H1 (cell line): Measurements from ENCODE around the gene OR52M1. TPM values are rescaled to one million over a fixed set of nuclear protein-coding genes. Genes with fewer than 3 reads are reported as not detected.

ENCODE experiments used
- CTCF ChIA-PET: fragments of 300-600 bp; sonication (Branson Sonifier 250); formaldehyde crosslinking; loops from one replicate; lab custom pipeline; 2021; ENCODE audit not compliant: partially characterized antibody; lab: Charles Lee
- POLR2A ChIA-PET: fragments of 300-600 bp; sonication (Branson Sonifier 250); formaldehyde crosslinking; loops from one replicate; lab custom pipeline; 2021; ENCODE audit warnings: inconsistent platforms; ENCODE audit not compliant: partially characterized antibody; lab: Charles Lee
- DNase-seq, 2 experiments: peaks; one replicate each; pipeline versions ENCODE4 v3.0.0 to v3.0.0-alpha.2; 2010 to 2022; ENCODE audit warnings: low spot score in 2 of 2, low read depth in 1 of 2, mixed read lengths in 1 of 2
- FAIRE-seq: peaks from 2 replicates; lab custom pipeline; 2011; peaks lifted over from hg19 to GRCh38; lab: Jason Lieb, UNC
- H2AFZ ChIP-seq: 2 replicates; pipeline ENCODE4 v1.8.1; 2012; ENCODE audit warnings: low read length, inconsistent platforms
- H2AK5ac ChIP-seq: 2 replicates; pipeline ENCODE4 v1.6.1; 2013; ENCODE audit warnings: low read depth, low read length
- H2BK120ac ChIP-seq: replicated peaks from 2 replicates; pipeline ENCODE3; 2013; ENCODE audit warnings: low read depth, low read length, inconsistent platforms
- H2BK12ac ChIP-seq: 2 replicates; pipeline ENCODE4 v1.6.1; 2013; ENCODE audit warnings: low read depth, low read length
- H2BK15ac ChIP-seq: 2 replicates; pipeline ENCODE4 v1.6.1; 2013; ENCODE audit warnings: low read length
- H2BK20ac ChIP-seq: 2 replicates; pipeline ENCODE4 v1.6.1; 2013; ENCODE audit warnings: low read length
- H2BK5ac ChIP-seq: 2 replicates; pipeline ENCODE4 v1.6.1; 2013; ENCODE audit warnings: low read depth, low read length
- H3K14ac ChIP-seq: 2 replicates; pipeline ENCODE4 v1.6.1; 2013; ENCODE audit warnings: inconsistent platforms; ENCODE audit not compliant: insufficient read length
- H3K18ac ChIP-seq: 2 replicates; pipeline ENCODE4 v1.6.1; 2013; ENCODE audit warnings: low read length; ENCODE audit errors: extremely low read depth
- H3K23ac ChIP-seq: 2 replicates; pipeline ENCODE4 v1.6.1; 2013; ENCODE audit warnings: inconsistent platforms; ENCODE audit not compliant: insufficient read length
- H3K23me2 ChIP-seq: 2 replicates; pipeline ENCODE4 v1.6.1; 2013; ENCODE audit warnings: low read depth, low read length
- H3K27ac ChIP-seq: 2 replicates; pipeline ENCODE4 v1.6.1; 2011; ENCODE audit warnings: low read depth, low read length, inconsistent platforms
- H3K27me3 ChIP-seq, 4 experiments: replicated peaks in 1 of 4; 1 replicate in 1 of 4; 2 replicates in 3 of 4; pipeline versions ENCODE4 v1.6.1 to v1.8.1; 2011 to 2013; ENCODE audit warnings: low read length in 3 of 4, mild to moderate bottlenecking in 3 of 4, inconsistent platforms in 2 of 4, mixed read lengths in 2 of 4, moderate library complexity in 1 of 4; ENCODE audit not compliant: control insufficient read depth in 3 of 4, insufficient read depth in 3 of 4; ENCODE audit errors: extremely low read depth in 1 of 4
- H3K36me3 ChIP-seq, 4 experiments: 2 replicates each; pipeline versions ENCODE4 v1.6.1 to v1.8.1; 2011 to 2013; ENCODE audit warnings: mild to moderate bottlenecking in 4 of 4, low read length in 3 of 4, moderate library complexity in 2 of 4, control low read depth in 1 of 4, inconsistent platforms in 1 of 4; ENCODE audit not compliant: insufficient read depth in 4 of 4, control insufficient read depth in 2 of 4
- H3K4ac ChIP-seq: replicated peaks from 2 replicates; pipeline ENCODE3; 2013; ENCODE audit warnings: low read length, low read depth, mixed read lengths, inconsistent platforms; ENCODE audit not compliant: insufficient read length
- H3K4me1 ChIP-seq, 4 experiments: replicated peaks in 1 of 4; 1 replicate in 1 of 4; 2 replicates in 3 of 4; pipeline versions ENCODE4 v1.6.1 to v1.8.1; 2011 to 2013; ENCODE audit warnings: low read length in 3 of 4, inconsistent platforms in 2 of 4, mixed read lengths in 1 of 4; ENCODE audit not compliant: insufficient read depth in 4 of 4, control insufficient read depth in 3 of 4
- H3K4me2 ChIP-seq, 2 experiments: 2 replicates each; pipeline versions ENCODE4 v1.6.1 to v1.8.1; 2011 to 2013; ENCODE audit warnings: low read depth in 2 of 2, low read length in 2 of 2, control low read depth in 1 of 2, inconsistent platforms in 1 of 2, mild to moderate bottlenecking in 1 of 2; ENCODE audit not compliant: insufficient read depth in 1 of 2
- H3K4me3 ChIP-seq, 4 experiments: fragments of 200-600, 300-600 bp in 1 of 4; sonication (generic), shearing (Covaris generic), sonication (Bioruptor Twin) in 1 of 4; 2 replicates each; pipeline versions ENCODE4 v1.5.1 to v1.8.1; 2011 to 2016; ENCODE audit warnings: low read length in 4 of 4, low read depth in 3 of 4, control low read depth in 2 of 4, inconsistent platforms in 2 of 4, mild to moderate bottlenecking in 2 of 4, mixed read lengths in 1 of 4, moderate library complexity in 1 of 4; ENCODE audit not compliant: insufficient read depth in 2 of 4; ENCODE audit errors: extremely low read depth in 1 of 4
- H3K56ac ChIP-seq: replicated peaks from 2 replicates; pipeline ENCODE3; 2013; ENCODE audit warnings: low read depth, mild to moderate bottlenecking, mixed read lengths, low read length, inconsistent platforms; ENCODE audit not compliant: insufficient read length
- H3K79me1 ChIP-seq: 2 replicates; pipeline ENCODE4 v1.6.1; 2013; ENCODE audit warnings: low read depth, low read length, control low read depth
- H3K79me2 ChIP-seq, 2 experiments: 2 replicates each; pipeline versions ENCODE4 v1.6.1 to v1.8.1; 2012 to 2013; ENCODE audit warnings: low read length in 2 of 2, mild to moderate bottlenecking in 2 of 2, inconsistent platforms in 1 of 2; ENCODE audit not compliant: insufficient read depth in 2 of 2, control insufficient read depth in 1 of 2
- H3K9ac ChIP-seq, 4 experiments: replicated peaks in 1 of 4; 1 replicate in 1 of 4; 2 replicates in 3 of 4; pipeline versions ENCODE4 v1.6.1 to v1.8.1; 2011 to 2013; ENCODE audit warnings: low read depth in 3 of 4, low read length in 3 of 4, control low read depth in 2 of 4, mild to moderate bottlenecking in 2 of 4, moderate library complexity in 2 of 4, inconsistent platforms in 1 of 4; ENCODE audit errors: extremely low read depth in 1 of 4
- H3K9me3 ChIP-seq, 2 experiments: 2 replicates each; pipeline versions ENCODE4 v1.6.1 to v1.8.1; 2012 to 2013; ENCODE audit warnings: mild to moderate bottlenecking in 2 of 2, moderate library complexity in 2 of 2, control low read depth in 1 of 2, inconsistent platforms in 1 of 2, low read depth in 1 of 2, low read length in 1 of 2, mixed read lengths in 1 of 2; ENCODE audit not compliant: insufficient read depth in 2 of 2
- H4K20me1 ChIP-seq, 2 experiments: replicated peaks in 1 of 2; 2 replicates each; pipeline versions ENCODE3 to v1.8.1; 2011 to 2013; ENCODE audit warnings: inconsistent platforms in 2 of 2, low read length in 2 of 2, mild to moderate bottlenecking in 1 of 2; ENCODE audit not compliant: insufficient read depth in 2 of 2, control insufficient read depth in 1 of 2
- H4K5ac ChIP-seq: 2 replicates; pipeline ENCODE4 v1.6.1; 2013; ENCODE audit warnings: low read length, low read depth, mixed read lengths, inconsistent platforms; ENCODE audit not compliant: insufficient read length
- H4K8ac ChIP-seq: 2 replicates; pipeline ENCODE4 v1.8.0; 2013; ENCODE audit warnings: mild to moderate bottlenecking, moderate library complexity, low read length, inconsistent platforms; ENCODE audit not compliant: insufficient read depth; ENCODE audit errors: extremely low read depth
- H4K91ac ChIP-seq: replicated peaks from 2 replicates; pipeline ENCODE3; 2013; ENCODE audit warnings: low read length, mixed read lengths, inconsistent platforms; ENCODE audit not compliant: insufficient read length
- BRCA1 ChIP-seq: IDR thresholded peaks from 2 replicates; pipeline ENCODE4 v1.6.1; 2012; ENCODE audit warnings: low read depth, low read length, improper control_type of control experiment
- CREB1 ChIP-seq: IDR thresholded peaks from 2 replicates; pipeline ENCODE4 v1.6.1; 2012; ENCODE audit warnings: inconsistent platforms
- CTBP2 ChIP-seq: IDR thresholded peaks from 2 replicates; pipeline ENCODE4 v1.7.0; 2011; ENCODE audit warnings: borderline replicate concordance, mild to moderate bottlenecking, moderate library complexity, mixed read lengths, low read length; ENCODE audit not compliant: insufficient read depth, insufficient read length
- NRF1 ChIP-seq: IDR thresholded peaks from 2 replicates; pipeline ENCODE4 v1.6.1; 2011; ENCODE audit warnings: mild to moderate bottlenecking, low read depth, low read length, improper control_type of control experiment
- SUZ12 ChIP-seq: fragments of 200-600 bp; sonication (generic); IDR thresholded peaks from 2 replicates; pipeline ENCODE4 v1.6.1; 2012; ENCODE audit warnings: mild to moderate bottlenecking, inconsistent platforms, low read length, moderate library complexity, mixed read lengths
- TAF7 ChIP-seq: optimal IDR thresholded peaks from 2 replicates; pipeline ENCODE3; 2011; ENCODE audit warnings: low read depth, mild to moderate bottlenecking, inconsistent platforms, low read length, moderate library complexity, borderline replicate concordance
- WGBS, 2 experiments: shearing (Covaris generic) in 1 of 2; methylation state at CpG; one replicate each; pipeline versions ENCODE4 v1.1.6 to v1.1.7; 2013 to 2015; ENCODE audit warnings: low lambda C conversion rate in 2 of 2, mixed read lengths in 2 of 2, inconsistent platforms in 1 of 2, low coverage in 1 of 2, missing lambda C conversion rate in 1 of 2; ENCODE audit not compliant: insufficient replicate concordance in 2 of 2, insufficient coverage in 1 of 2, insufficient read length in 1 of 2; ENCODE audit errors: extremely low coverage in 1 of 2, missing lambda C conversion rate in 1 of 2; 5-methylcytosine and 5-hydroxymethylcytosine counted together
- polyA plus RNA-seq, 7 experiments: library from polyadenylated mRNA; depleted of rRNA in 3 of 7; stranded (reverse) in 5 of 7; unstranded in 2 of 7; fragments of >200 nt in 5 of 7; fragments of 200-250 nt in 2 of 7; gene quantifications; 1 replicate in 5 of 7; 2 replicates in 1 of 7; 4 replicates in 1 of 7; pipeline versions ENCODE4 v1.2.1 to v1.2.3, GENCODE V29; 2011 to 2013; ENCODE audit warnings: missing spikeins in 2 of 7, mixed read lengths in 2 of 7
- total RNA-seq: library from RNA; stranded (reverse); fragmentation: NEBNext Ultra II Directional; extraction: Animal tissue kit (Norgen Biotek cat#: 25700); gene quantifications from 2 replicates; pipeline ENCODE4 v1.2.1, GENCODE V29; 2021

The OR52M1 gene
- total and polyA plus RNA-seq, 2 of the 8 experiments (the other 6 are each of a cell fraction or from before 2014, with no cell fraction given): not detected

- Histone ChIP-seq H3K4ac (no peak within 1 kb of the TSS), H4K8ac (no peak within 1 kb of the TSS), H3K36me3 (no peaks in the 10 kb centered on the region; a peak in 1 of 8 replicates), H3K79me1 (no peaks in the 10 kb centered on the region), H3K27me3 (no peaks in the 10 kb centered on the region), H2BK120ac (no peak within 1 kb of the TSS), H3K27ac (no peak within 1 kb of the TSS), H3K14ac (no peak within 1 kb of the TSS), H2BK5ac (no peak within 1 kb of the TSS), H3K4me1 (no peaks in the 10 kb centered on the region), H3K9ac (no peak within 1 kb of the TSS), H2AFZ (no peak within 1 kb of the TSS), H3K18ac (no peak within 1 kb of the TSS), H3K4me3 (no peak within 1 kb of the TSS), H2BK20ac (no peak within 1 kb of the TSS)
- WGBS, 2 experiments: 75% methylated on average over 1 of the region's 1 CpG; no CpG with 5 or more reads in 1 of the 2 experiments
- ChIA-PET POLR2A (interaction anchor here (1.4 kb wide), 1 partner anchor 10 kb away, joined by 3 read pairs; no protein-coding TSS in a partner anchor), CTCF (no interaction called here)
- no peak for TF ChIP-seq SUZ12
- no peak for TF ChIP-seq NRF1
- TF ChIP-seq CREB1: no peak
- TF ChIP-seq CTBP2: no peak
- no peak for TF ChIP-seq BRCA1
- no peak for TF ChIP-seq TAF7
- TF ChIP-seq, all 59 proteins: peak for 0
- Histone ChIP-seq H2BK12ac (no peak within 1 kb of the TSS), H4K5ac (no peak within 1 kb of the TSS), H4K91ac (no peak within 1 kb of the TSS), H3K56ac (no peak within 1 kb of the TSS), H3K23me2 (no peaks in the 10 kb centered on the region; the same call in 1 of the 2 replicates), H4K20me1 (no peaks in the 10 kb centered on the region), H3K9me3 (no peaks in the 10 kb centered on the region), H2BK15ac (no peak within 1 kb of the TSS), H3K4me2 (no peak within 1 kb of the TSS), H3K79me2 (no peaks in the 10 kb centered on the region), H3K23ac (no peak within 1 kb of the TSS), H2AK5ac (no peak within 1 kb of the TSS)
- no peak for DNase-seq
- no peak for FAIRE-seq
Observed at GRCh38 chr11:4593739-4594138, 48.7 kb downstream of the OR52M1 start, which contains the start of gene OR52I1. Gene OR52I1, plus strand, starts transcription at chr11:4594039. Its CDS starts 0 bp downstream, at chr11:4594039.
